H1 (cell line): Measurements from ENCODE around the gene SORBS1. TPM values are rescaled to one million over a fixed set of nuclear protein-coding genes. Genes with fewer than 3 reads are reported as not detected.

Source experiments
- CTCF ChIA-PET: fragments of 300-600 bp; sonication (Branson Sonifier 250); formaldehyde crosslinking; loops from one replicate; lab custom pipeline; 2021; ENCODE audit not compliant: partially characterized antibody; lab: Charles Lee
- POLR2A ChIA-PET: fragments of 300-600 bp; sonication (Branson Sonifier 250); formaldehyde crosslinking; loops from one replicate; lab custom pipeline; 2021; ENCODE audit warnings: inconsistent platforms; ENCODE audit not compliant: partially characterized antibody; lab: Charles Lee
- DNase-seq, 2 experiments: peaks; one replicate each; pipeline versions ENCODE4 v3.0.0 to v3.0.0-alpha.2; 2010 to 2022; ENCODE audit warnings: low spot score in 2 of 2, low read depth in 1 of 2, mixed read lengths in 1 of 2
- FAIRE-seq: peaks from 2 replicates; lab custom pipeline; 2011; peaks lifted over from hg19 to GRCh38; lab: Jason Lieb, UNC
- H2AFZ ChIP-seq: 2 replicates; pipeline ENCODE4 v1.8.1; 2012; ENCODE audit warnings: low read length, inconsistent platforms
- H2AK5ac ChIP-seq: 2 replicates; pipeline ENCODE4 v1.6.1; 2013; ENCODE audit warnings: low read depth, low read length
- H2BK120ac ChIP-seq: replicated peaks from 2 replicates; pipeline ENCODE3; 2013; ENCODE audit warnings: low read depth, low read length, inconsistent platforms
- H2BK12ac ChIP-seq: 2 replicates; pipeline ENCODE4 v1.6.1; 2013; ENCODE audit warnings: low read depth, low read length
- H2BK15ac ChIP-seq: 2 replicates; pipeline ENCODE4 v1.6.1; 2013; ENCODE audit warnings: low read length
- H2BK20ac ChIP-seq: 2 replicates; pipeline ENCODE4 v1.6.1; 2013; ENCODE audit warnings: low read length
- H2BK5ac ChIP-seq: 2 replicates; pipeline ENCODE4 v1.6.1; 2013; ENCODE audit warnings: low read depth, low read length
- H3K14ac ChIP-seq: 2 replicates; pipeline ENCODE4 v1.6.1; 2013; ENCODE audit warnings: inconsistent platforms; ENCODE audit not compliant: insufficient read length
- H3K18ac ChIP-seq: 2 replicates; pipeline ENCODE4 v1.6.1; 2013; ENCODE audit warnings: low read length; ENCODE audit errors: extremely low read depth
- H3K23ac ChIP-seq: 2 replicates; pipeline ENCODE4 v1.6.1; 2013; ENCODE audit warnings: inconsistent platforms; ENCODE audit not compliant: insufficient read length
- H3K23me2 ChIP-seq: 2 replicates; pipeline ENCODE4 v1.6.1; 2013; ENCODE audit warnings: low read depth, low read length
- H3K27ac ChIP-seq: 2 replicates; pipeline ENCODE4 v1.6.1; 2011; ENCODE audit warnings: low read depth, low read length, inconsistent platforms
- H3K27me3 ChIP-seq, 4 experiments: replicated peaks in 1 of 4; 1 replicate in 1 of 4; 2 replicates in 3 of 4; pipeline versions ENCODE4 v1.6.1 to v1.8.1; 2011 to 2013; ENCODE audit warnings: low read length in 3 of 4, mild to moderate bottlenecking in 3 of 4, inconsistent platforms in 2 of 4, mixed read lengths in 2 of 4, moderate library complexity in 1 of 4; ENCODE audit not compliant: control insufficient read depth in 3 of 4, insufficient read depth in 3 of 4; ENCODE audit errors: extremely low read depth in 1 of 4
- H3K36me3 ChIP-seq, 4 experiments: 2 replicates each; pipeline versions ENCODE4 v1.6.1 to v1.8.1; 2011 to 2013; ENCODE audit warnings: mild to moderate bottlenecking in 4 of 4, low read length in 3 of 4, moderate library complexity in 2 of 4, control low read depth in 1 of 4, inconsistent platforms in 1 of 4; ENCODE audit not compliant: insufficient read depth in 4 of 4, control insufficient read depth in 2 of 4
- H3K4ac ChIP-seq: replicated peaks from 2 replicates; pipeline ENCODE3; 2013; ENCODE audit warnings: low read length, low read depth, mixed read lengths, inconsistent platforms; ENCODE audit not compliant: insufficient read length
- H3K4me1 ChIP-seq, 4 experiments: replicated peaks in 1 of 4; 1 replicate in 1 of 4; 2 replicates in 3 of 4; pipeline versions ENCODE4 v1.6.1 to v1.8.1; 2011 to 2013; ENCODE audit warnings: low read length in 3 of 4, inconsistent platforms in 2 of 4, mixed read lengths in 1 of 4; ENCODE audit not compliant: insufficient read depth in 4 of 4, control insufficient read depth in 3 of 4
- H3K4me2 ChIP-seq, 2 experiments: 2 replicates each; pipeline versions ENCODE4 v1.6.1 to v1.8.1; 2011 to 2013; ENCODE audit warnings: low read depth in 2 of 2, low read length in 2 of 2, control low read depth in 1 of 2, inconsistent platforms in 1 of 2, mild to moderate bottlenecking in 1 of 2; ENCODE audit not compliant: insufficient read depth in 1 of 2
- H3K4me3 ChIP-seq, 4 experiments: fragments of 200-600, 300-600 bp in 1 of 4; sonication (generic), shearing (Covaris generic), sonication (Bioruptor Twin) in 1 of 4; 2 replicates each; pipeline versions ENCODE4 v1.5.1 to v1.8.1; 2011 to 2016; ENCODE audit warnings: low read length in 4 of 4, low read depth in 3 of 4, control low read depth in 2 of 4, inconsistent platforms in 2 of 4, mild to moderate bottlenecking in 2 of 4, mixed read lengths in 1 of 4, moderate library complexity in 1 of 4; ENCODE audit not compliant: insufficient read depth in 2 of 4; ENCODE audit errors: extremely low read depth in 1 of 4
- H3K56ac ChIP-seq: replicated peaks from 2 replicates; pipeline ENCODE3; 2013; ENCODE audit warnings: low read depth, mild to moderate bottlenecking, mixed read lengths, low read length, inconsistent platforms; ENCODE audit not compliant: insufficient read length
- H3K79me1 ChIP-seq: 2 replicates; pipeline ENCODE4 v1.6.1; 2013; ENCODE audit warnings: low read depth, low read length, control low read depth
- H3K79me2 ChIP-seq, 2 experiments: 2 replicates each; pipeline versions ENCODE4 v1.6.1 to v1.8.1; 2012 to 2013; ENCODE audit warnings: low read length in 2 of 2, mild to moderate bottlenecking in 2 of 2, inconsistent platforms in 1 of 2; ENCODE audit not compliant: insufficient read depth in 2 of 2, control insufficient read depth in 1 of 2
- H3K9ac ChIP-seq, 4 experiments: replicated peaks in 1 of 4; 1 replicate in 1 of 4; 2 replicates in 3 of 4; pipeline versions ENCODE4 v1.6.1 to v1.8.1; 2011 to 2013; ENCODE audit warnings: low read depth in 3 of 4, low read length in 3 of 4, control low read depth in 2 of 4, mild to moderate bottlenecking in 2 of 4, moderate library complexity in 2 of 4, inconsistent platforms in 1 of 4; ENCODE audit errors: extremely low read depth in 1 of 4
- H3K9me3 ChIP-seq, 2 experiments: 2 replicates each; pipeline versions ENCODE4 v1.6.1 to v1.8.1; 2012 to 2013; ENCODE audit warnings: mild to moderate bottlenecking in 2 of 2, moderate library complexity in 2 of 2, control low read depth in 1 of 2, inconsistent platforms in 1 of 2, low read depth in 1 of 2, low read length in 1 of 2, mixed read lengths in 1 of 2; ENCODE audit not compliant: insufficient read depth in 2 of 2
- H4K20me1 ChIP-seq, 2 experiments: replicated peaks in 1 of 2; 2 replicates each; pipeline versions ENCODE3 to v1.8.1; 2011 to 2013; ENCODE audit warnings: inconsistent platforms in 2 of 2, low read length in 2 of 2, mild to moderate bottlenecking in 1 of 2; ENCODE audit not compliant: insufficient read depth in 2 of 2, control insufficient read depth in 1 of 2
- H4K5ac ChIP-seq: 2 replicates; pipeline ENCODE4 v1.6.1; 2013; ENCODE audit warnings: low read length, low read depth, mixed read lengths, inconsistent platforms; ENCODE audit not compliant: insufficient read length
- H4K8ac ChIP-seq: 2 replicates; pipeline ENCODE4 v1.8.0; 2013; ENCODE audit warnings: mild to moderate bottlenecking, moderate library complexity, low read length, inconsistent platforms; ENCODE audit not compliant: insufficient read depth; ENCODE audit errors: extremely low read depth
- H4K91ac ChIP-seq: replicated peaks from 2 replicates; pipeline ENCODE3; 2013; ENCODE audit warnings: low read length, mixed read lengths, inconsistent platforms; ENCODE audit not compliant: insufficient read length
- GTF2F1 ChIP-seq: IDR thresholded peaks from 2 replicates; pipeline ENCODE4 v1.6.1; 2012; ENCODE audit warnings: low read depth, low read length, improper control_type of control experiment, borderline replicate concordance
- HDAC2 ChIP-seq, 2 experiments: fragments of 300-600 bp in 1 of 2; sonication (generic) in 1 of 2; IDR thresholded peaks; 2 replicates each; pipeline ENCODE4 v1.6.1; 2011 to 2012; ENCODE audit warnings: low read depth in 2 of 2, low read length in 2 of 2, mild to moderate bottlenecking in 2 of 2, moderate library complexity in 2 of 2, borderline replicate concordance in 1 of 2, inconsistent platforms in 1 of 2
- NRF1 ChIP-seq: IDR thresholded peaks from 2 replicates; pipeline ENCODE4 v1.6.1; 2011; ENCODE audit warnings: mild to moderate bottlenecking, low read depth, low read length, improper control_type of control experiment
- RAD21 ChIP-seq, 2 experiments: IDR thresholded peaks in 1 of 2; conservative IDR thresholded peaks in 1 of 2; 2 replicates each; pipeline ENCODE4 v1.6.1; 2011; ENCODE audit warnings: low read depth in 2 of 2, low read length in 2 of 2, improper control_type of control experiment in 1 of 2, inconsistent platforms in 1 of 2, mild to moderate bottlenecking in 1 of 2, moderate library complexity in 1 of 2
- WGBS, 2 experiments: shearing (Covaris generic) in 1 of 2; methylation state at CpG; one replicate each; pipeline versions ENCODE4 v1.1.6 to v1.1.7; 2013 to 2015; ENCODE audit warnings: low lambda C conversion rate in 2 of 2, mixed read lengths in 2 of 2, inconsistent platforms in 1 of 2, low coverage in 1 of 2, missing lambda C conversion rate in 1 of 2; ENCODE audit not compliant: insufficient replicate concordance in 2 of 2, insufficient coverage in 1 of 2, insufficient read length in 1 of 2; ENCODE audit errors: extremely low coverage in 1 of 2, missing lambda C conversion rate in 1 of 2; 5-methylcytosine and 5-hydroxymethylcytosine counted together
- polyA plus RNA-seq, 7 experiments: library from polyadenylated mRNA; depleted of rRNA in 3 of 7; stranded (reverse) in 5 of 7; unstranded in 2 of 7; fragments of >200 nt in 5 of 7; fragments of 200-250 nt in 2 of 7; gene quantifications; 1 replicate in 5 of 7; 2 replicates in 1 of 7; 4 replicates in 1 of 7; pipeline versions ENCODE4 v1.2.1 to v1.2.3, GENCODE V29; 2011 to 2013; ENCODE audit warnings: missing spikeins in 2 of 7, mixed read lengths in 2 of 7
- total RNA-seq: library from RNA; stranded (reverse); fragmentation: NEBNext Ultra II Directional; extraction: Animal tissue kit (Norgen Biotek cat#: 25700); gene quantifications from 2 replicates; pipeline ENCODE4 v1.2.1, GENCODE V29; 2021

SORBS1 gene
- total and polyA plus RNA-seq, 2 of the 8 experiments (the other 6 are each of a cell fraction or from before 2014, with no cell fraction given): 16.0 to 35.0 TPM

DNA sequence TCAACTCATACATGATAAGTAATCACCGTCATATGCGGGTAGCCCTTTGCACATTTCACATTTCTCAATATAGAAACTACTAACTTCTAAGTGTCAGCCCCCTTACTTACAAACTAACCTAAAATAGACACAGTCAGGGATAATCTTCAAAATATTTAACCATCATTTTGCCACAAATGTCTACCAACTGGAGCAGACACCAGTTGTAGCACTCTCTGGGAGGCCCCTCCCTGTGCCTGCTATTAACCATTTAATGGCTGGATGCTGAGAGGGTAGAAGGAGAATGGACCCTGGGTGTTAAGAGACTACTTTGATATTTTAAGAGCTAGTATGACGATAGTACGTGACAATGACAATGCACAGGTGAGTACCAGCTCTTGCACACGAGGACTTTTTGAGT is 116.4 kb downstream of the SORBS1 start:
- Histone ChIP-seq H3K36me3 (no peaks in the 10 kb centered on the region), H3K23me2 (no peaks in the 10 kb centered on the region), H2BK12ac (no peak overlapping the region), H3K4me3 (no peak overlapping the region), H3K4me1 (peaks cover 0 to 11% (median 1%) of the 10 kb centered on the region in 4 experiments; a peak in 4 of 7 replicates), H3K79me2 (peaks cover 0 to 9% of the 10 kb centered on the region in 2 experiments; a peak in 2 of 4 replicates), H4K8ac (no peak overlapping the region), H3K18ac (no peak overlapping the region), H2BK15ac (no peak overlapping the region), H3K9ac (no peak overlapping the region), H2AFZ (no peak overlapping the region), H4K91ac (no peak overlapping the region), H2BK120ac (no peak overlapping the region), H3K4ac (no peak overlapping the region), H4K20me1 (no peaks in the 10 kb centered on the region), H2BK20ac (no peak overlapping the region), H3K23ac (no peak overlapping the region), H3K79me1 (no peaks in the 10 kb centered on the region), H3K27ac (no peak overlapping the region), H2AK5ac (no peak overlapping the region), H2BK5ac (no peak overlapping the region), H4K5ac (no peak overlapping the region), H3K9me3 (no peaks in the 10 kb centered on the region), H3K56ac (no peak overlapping the region), H3K4me2 (no peak overlapping the region), H3K14ac (no peak overlapping the region), H3K27me3 (no peaks in the 10 kb centered on the region)
- DNase-seq (no peak), FAIRE-seq (no peak)
- TF ChIP-seq GTF2F1 (no peak), HDAC2 (IDR thresholded peaks at IDR 0.05; ENCODE audit: borderline replicate concordance in 1 of 2, low read depth in 2 of 2, low read length in 2 of 2) (no peak), RAD21 (IDR thresholded peaks at IDR 0.05 in 1 of 2, conservative IDR thresholded peaks at IDR 0.05 in 1 of 2; ENCODE audit: low read depth in 2 of 2, low read length in 2 of 2) (no peak), NRF1 (no peak)
- CTCF ChIA-PET: interaction anchor here (1.3 to 20.8 kb wide), 22 partner anchors 15 to 163 kb away, joined by 3 to 284 read pairs (median 10); no protein-coding TSS in a partner anchor
- POLR2A ChIA-PET: interaction anchor here (1.1 to 1.7 kb wide), 2 partner anchors 13 to 37 kb away, joined by 4 read pairs; no protein-coding TSS in a partner anchor
- WGBS, 2 experiments: 92% methylated on average over 5 of the region's 5 CpGs; no CpG with 5 or more reads in 1 of the 2 experiments
